GM12878 (cell line): ENCODE measurements around the gene CA14. TPM values are rescaled to one million over a fixed set of nuclear protein-coding genes. Genes with fewer than 3 reads are reported as not detected.

ENCODE experiments used
- ATAC-seq: fragments of 200-7000 bp; cut with Tn5 transposase; 3 replicates; pipeline ENCODE4 v1.9.1; 2020; ENCODE audit warnings: mild to moderate bottlenecking, moderate library complexity
- BruUV-seq: library from RNA; stranded (reverse); fragments of 400-500 nt; replicated peaks from 2 replicates; lab custom pipeline; 2021; lab: Mats Ljungman, UMichigan
- CTCF ChIA-PET: fragments of 300-600 bp; sonication (Branson Sonifier 250); formaldehyde crosslinking; extraction: SDS; loops from one replicate; lab custom pipeline; 2021; ENCODE audit warnings: inconsistent platforms; lab: Yijun Ruan, JAX
- POLR2A ChIA-PET: fragments of 350-600 bp; formaldehyde crosslinking; extraction: SDS; loops from one replicate; lab custom pipeline; 2021; ENCODE audit warnings: inconsistent platforms; lab: Charles Lee
- RAD21 ChIA-PET: fragments of 300-600 bp; sonication (Branson Sonifier 250); formaldehyde crosslinking; loops from one replicate; lab custom pipeline; 2023; ENCODE audit warnings: antibody characterized with exemption; ENCODE audit not compliant: unreplicated experiment; lab: Charles Lee
- SMC1A ChIA-PET: fragments of 300-600 bp; sonication (Branson Sonifier 250); formaldehyde crosslinking; loops from one replicate; lab custom pipeline; 2023; ENCODE audit not compliant: unreplicated experiment, uncharacterized antibody; lab: Charles Lee
- DNase-seq: peaks from one replicate; pipeline ENCODE4 v3.0.0-alpha.2; 2011; ENCODE audit warnings: low read depth, low spot score
- FAIRE-seq: peaks from 3 replicates; lab custom pipeline; 2011; peaks lifted over from hg19 to GRCh38; lab: Jason Lieb, UNC
- H2AFZ ChIP-seq: 2 replicates; pipeline ENCODE4 v1.6.0; 2011; ENCODE audit warnings: low read depth, low read length, control low read depth; ENCODE audit not compliant: control insufficient read depth
- H3K27ac ChIP-seq: 2 replicates; pipeline ENCODE4 v1.5.1; 2011; ENCODE audit warnings: control low read depth; ENCODE audit not compliant: control insufficient read depth, insufficient read depth
- H3K27me3 ChIP-seq, 2 experiments: replicated peaks in 1 of 2; 2 replicates each; pipeline versions ENCODE4 v1.6.0 to v1.6.1; 2011; ENCODE audit warnings: low read length in 1 of 2; ENCODE audit not compliant: control insufficient read depth in 2 of 2, insufficient read depth in 2 of 2
- H3K36me3 ChIP-seq, 2 experiments: 2 replicates each; pipeline ENCODE4 v1.5.1; 2011; ENCODE audit warnings: low read length in 1 of 2; ENCODE audit not compliant: control insufficient read depth in 2 of 2, insufficient read depth in 2 of 2
- H3K4me1 ChIP-seq: 2 replicates; pipeline ENCODE4 v1.6.1; 2011; ENCODE audit warnings: mild to moderate bottlenecking, low read length, moderate library complexity, mixed read lengths; ENCODE audit not compliant: control insufficient read depth, insufficient read depth
- H3K4me2 ChIP-seq: 2 replicates; pipeline ENCODE4 v1.6.0; 2011; ENCODE audit warnings: control low read depth; ENCODE audit not compliant: control insufficient read depth, insufficient read depth
- H3K4me3 ChIP-seq: fragments of 200-600 bp; sonication (generic); 2 replicates; pipeline ENCODE4 v1.5.1; 2016
- H3K79me2 ChIP-seq: 2 replicates; pipeline ENCODE4 v1.6.0; 2011; ENCODE audit warnings: low read length; ENCODE audit not compliant: control insufficient read depth, insufficient read depth
- H3K9ac ChIP-seq: 2 replicates; pipeline ENCODE4 v1.8.0; 2011; ENCODE audit warnings: low read length, control low read depth, mixed read lengths; ENCODE audit not compliant: control insufficient read depth, insufficient read depth
- H3K9me3 ChIP-seq: replicated peaks from 3 replicates; pipeline ENCODE4 v1.5.1; 2011; ENCODE audit warnings: mild to moderate bottlenecking, low read length; ENCODE audit not compliant: control insufficient read depth, insufficient read depth
- H4K20me1 ChIP-seq: 2 replicates; pipeline ENCODE4 v1.6.0; 2011; ENCODE audit not compliant: control insufficient read depth, insufficient read depth
- EED ChIP-seq: sonication (generic); IDR thresholded peaks from 2 replicates; pipeline ENCODE4 v1.6.1; 2016; ENCODE audit warnings: antibody characterized with exemption, low read depth
- EZH2 ChIP-seq: IDR thresholded peaks from 2 replicates; pipeline ENCODE4 v1.6.1; 2012; ENCODE audit warnings: low read depth, mild to moderate bottlenecking, control low read depth, inconsistent platforms, low read length, borderline replicate concordance; ENCODE audit not compliant: control insufficient read depth
- NFXL1 ChIP-seq: fragments of 450-650 bp; IDR thresholded peaks from 2 replicates; pipeline ENCODE4 v1.6.1; 2017; ENCODE audit warnings: antibody characterized with exemption, mild to moderate bottlenecking, borderline replicate concordance
- NR2C1 ChIP-seq: fragments of 450-650 bp; IDR thresholded peaks from 2 replicates; pipeline ENCODE4 v1.6.1; 2017; ENCODE audit warnings: antibody characterized with exemption, mild to moderate bottlenecking, moderate library complexity
- POU2F2 ChIP-seq: IDR thresholded peaks from 3 replicates; pipeline ENCODE4 v1.6.1; 2011; ENCODE audit warnings: low read depth, mild to moderate bottlenecking, low read length, borderline replicate concordance
- RELA ChIP-seq: fragments of 450-650 bp; IDR thresholded peaks from 2 replicates; pipeline ENCODE4 v1.8.0; 2014; ENCODE audit warnings: borderline replicate concordance; ENCODE audit not compliant: partially characterized antibody
- SMAD5 ChIP-seq: IDR thresholded peaks from 2 replicates; pipeline ENCODE4 v1.6.1; 2016; ENCODE audit warnings: antibody characterized with exemption, low read depth
- SMC3 ChIP-seq: IDR thresholded peaks from 2 replicates; pipeline ENCODE4 v1.6.1; 2011; ENCODE audit warnings: low read length, improper control_type of control experiment, borderline replicate concordance
- WGBS: methylation state at CpG from one replicate; pipeline ENCODE4 v1.1.6; 2016; ENCODE audit warnings: low lambda C conversion rate; ENCODE audit not compliant: insufficient replicate concordance, insufficient coverage; ENCODE audit errors: missing lambda C conversion rate; 5-methylcytosine and 5-hydroxymethylcytosine counted together
- in situ Hi-C: fragments of 300-500 bp; cut with MboI; formaldehyde crosslinking; loops from 9 replicates; pipeline ENCODE4 v1.14.3; 2018; ENCODE audit warnings: mixed read lengths
- intact Hi-C: fragments of 100-400 bp; cut with micrococcal nuclease; formaldehyde crosslinking; loops from one replicate; pipeline ENCODE4 v1.14.2; 2022; ENCODE audit not compliant: unreplicated experiment
- polyA plus RNA-seq, 11 experiments: library from polyadenylated mRNA; depleted of rRNA in 4 of 11; unstranded in 6 of 11; stranded (reverse) in 5 of 11; fragments of >200 nt; fragmentation: Nextera tagmentation in 4 of 11; fragmentation: Illumina TruSeq in 1 of 11; extraction: Ambion mirVana in 4 of 11; extraction: Trizol in 1 of 11; gene quantifications; 1 replicate in 1 of 11; 2 replicates in 10 of 11; pipeline versions ENCODE4 v1.2.1 to v1.2.3, GENCODE V29; 2011 to 2016; ENCODE audit warnings: inconsistent platforms in 2 of 11, missing spikeins in 2 of 11, low read depth in 1 of 11
- total RNA-seq, 4 experiments: library from RNA; depleted of rRNA in 3 of 4; stranded (reverse); fragments of >200 nt in 3 of 4; fragmentation: Illumina TruSeq in 1 of 4; extraction: Trizol in 1 of 4; gene quantifications; 2 replicates each; pipeline versions ENCODE4 v1.2.1 to v1.2.3, GENCODE V29; 2013 to 2021
- TF ChIP-seq, protein P1 (sequence below): IDR thresholded peaks from 2 replicates; pipeline ENCODE4 v1.6.1; 2012; ENCODE audit warnings: mild to moderate bottlenecking, low read depth, low read length
- TF ChIP-seq, protein P2 (sequence below): fragments of 450-650 bp; formaldehyde crosslinking; IDR thresholded peaks from 2 replicates; pipeline ENCODE4 v1.5.0; 2022; ENCODE audit warnings: mild to moderate bottlenecking, missing genetic modification characterization
- TF ChIP-seq, protein P3 (sequence below): fragments of 150-350 bp; IDR thresholded peaks from 2 replicates; pipeline ENCODE4 v1.6.1; 2014; ENCODE audit warnings: mild to moderate bottlenecking, low read depth, low read length

Gene CA14
- total and polyA plus RNA-seq, 10 of the 15 experiments (the other 5 are each of a cell fraction or from before 2014, with no cell fraction given) = 0.11 to 0.35 (median 0.29) TPM; not detected in 6

DNA sequence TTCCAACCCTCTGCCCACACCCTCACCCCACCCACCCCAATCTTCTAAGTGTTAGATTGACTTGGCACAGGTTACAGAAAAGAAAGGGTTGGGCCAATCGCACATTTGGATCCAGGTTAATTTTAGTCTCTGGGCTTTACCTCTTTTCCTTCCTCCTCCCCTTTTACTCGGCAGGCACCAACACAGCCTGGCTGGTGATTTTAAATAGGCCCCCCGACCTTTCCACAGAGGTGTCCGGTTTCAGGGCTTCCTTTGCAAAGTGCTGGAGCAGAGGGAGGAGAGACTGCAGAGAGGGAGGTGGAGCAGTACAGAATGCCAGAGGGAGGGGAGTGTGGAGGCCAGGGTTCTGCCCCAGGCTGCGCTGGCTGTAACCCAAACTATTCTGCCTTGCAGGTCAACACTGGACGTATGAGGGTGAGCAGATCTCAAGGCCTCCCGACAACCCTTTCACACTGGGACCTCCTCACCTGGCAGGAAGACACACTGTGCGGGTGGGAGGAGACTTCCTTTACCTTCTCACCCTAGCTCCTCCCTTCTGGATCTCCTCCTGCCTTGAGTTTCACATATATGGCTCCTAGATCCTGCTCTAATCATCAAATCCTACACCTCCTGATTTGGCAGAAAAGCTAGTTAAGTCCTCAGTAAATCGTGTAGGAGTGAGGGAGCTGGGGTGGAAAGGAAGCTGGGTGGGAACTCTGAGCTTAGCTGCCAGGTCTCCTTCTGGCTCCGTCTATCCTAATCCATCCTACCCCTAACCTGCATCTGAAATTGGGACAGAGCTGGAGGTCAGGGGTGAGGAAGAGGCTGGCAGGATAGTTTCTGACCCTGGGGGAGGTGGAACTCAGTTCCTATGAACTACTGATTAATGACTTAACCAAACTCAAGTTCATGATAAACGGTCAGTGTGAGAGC is 2.4 kb downstream of the CA14 start:
- TF ChIP-seq EED (no peak), SMC3 (no peak), NR2C1 (no peak), SMAD5 (no peak), RELA (no peak), NFXL1 (no peak), EZH2 (no peak), POU2F2 (no peak)
- TF ChIP-seq, protein P1, sequence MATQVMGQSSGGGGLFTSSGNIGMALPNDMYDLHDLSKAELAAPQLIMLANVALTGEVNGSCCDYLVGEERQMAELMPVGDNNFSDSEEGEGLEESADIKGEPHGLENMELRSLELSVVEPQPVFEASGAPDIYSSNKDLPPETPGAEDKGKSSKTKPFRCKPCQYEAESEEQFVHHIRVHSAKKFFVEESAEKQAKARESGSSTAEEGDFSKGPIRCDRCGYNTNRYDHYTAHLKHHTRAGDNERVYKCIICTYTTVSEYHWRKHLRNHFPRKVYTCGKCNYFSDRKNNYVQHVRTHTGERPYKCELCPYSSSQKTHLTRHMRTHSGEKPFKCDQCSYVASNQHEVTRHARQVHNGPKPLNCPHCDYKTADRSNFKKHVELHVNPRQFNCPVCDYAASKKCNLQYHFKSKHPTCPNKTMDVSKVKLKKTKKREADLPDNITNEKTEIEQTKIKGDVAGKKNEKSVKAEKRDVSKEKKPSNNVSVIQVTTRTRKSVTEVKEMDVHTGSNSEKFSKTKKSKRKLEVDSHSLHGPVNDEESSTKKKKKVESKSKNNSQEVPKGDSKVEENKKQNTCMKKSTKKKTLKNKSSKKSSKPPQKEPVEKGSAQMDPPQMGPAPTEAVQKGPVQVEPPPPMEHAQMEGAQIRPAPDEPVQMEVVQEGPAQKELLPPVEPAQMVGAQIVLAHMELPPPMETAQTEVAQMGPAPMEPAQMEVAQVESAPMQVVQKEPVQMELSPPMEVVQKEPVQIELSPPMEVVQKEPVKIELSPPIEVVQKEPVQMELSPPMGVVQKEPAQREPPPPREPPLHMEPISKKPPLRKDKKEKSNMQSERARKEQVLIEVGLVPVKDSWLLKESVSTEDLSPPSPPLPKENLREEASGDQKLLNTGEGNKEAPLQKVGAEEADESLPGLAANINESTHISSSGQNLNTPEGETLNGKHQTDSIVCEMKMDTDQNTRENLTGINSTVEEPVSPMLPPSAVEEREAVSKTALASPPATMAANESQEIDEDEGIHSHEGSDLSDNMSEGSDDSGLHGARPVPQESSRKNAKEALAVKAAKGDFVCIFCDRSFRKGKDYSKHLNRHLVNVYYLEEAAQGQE = no peak
- TF ChIP-seq, protein P2, sequence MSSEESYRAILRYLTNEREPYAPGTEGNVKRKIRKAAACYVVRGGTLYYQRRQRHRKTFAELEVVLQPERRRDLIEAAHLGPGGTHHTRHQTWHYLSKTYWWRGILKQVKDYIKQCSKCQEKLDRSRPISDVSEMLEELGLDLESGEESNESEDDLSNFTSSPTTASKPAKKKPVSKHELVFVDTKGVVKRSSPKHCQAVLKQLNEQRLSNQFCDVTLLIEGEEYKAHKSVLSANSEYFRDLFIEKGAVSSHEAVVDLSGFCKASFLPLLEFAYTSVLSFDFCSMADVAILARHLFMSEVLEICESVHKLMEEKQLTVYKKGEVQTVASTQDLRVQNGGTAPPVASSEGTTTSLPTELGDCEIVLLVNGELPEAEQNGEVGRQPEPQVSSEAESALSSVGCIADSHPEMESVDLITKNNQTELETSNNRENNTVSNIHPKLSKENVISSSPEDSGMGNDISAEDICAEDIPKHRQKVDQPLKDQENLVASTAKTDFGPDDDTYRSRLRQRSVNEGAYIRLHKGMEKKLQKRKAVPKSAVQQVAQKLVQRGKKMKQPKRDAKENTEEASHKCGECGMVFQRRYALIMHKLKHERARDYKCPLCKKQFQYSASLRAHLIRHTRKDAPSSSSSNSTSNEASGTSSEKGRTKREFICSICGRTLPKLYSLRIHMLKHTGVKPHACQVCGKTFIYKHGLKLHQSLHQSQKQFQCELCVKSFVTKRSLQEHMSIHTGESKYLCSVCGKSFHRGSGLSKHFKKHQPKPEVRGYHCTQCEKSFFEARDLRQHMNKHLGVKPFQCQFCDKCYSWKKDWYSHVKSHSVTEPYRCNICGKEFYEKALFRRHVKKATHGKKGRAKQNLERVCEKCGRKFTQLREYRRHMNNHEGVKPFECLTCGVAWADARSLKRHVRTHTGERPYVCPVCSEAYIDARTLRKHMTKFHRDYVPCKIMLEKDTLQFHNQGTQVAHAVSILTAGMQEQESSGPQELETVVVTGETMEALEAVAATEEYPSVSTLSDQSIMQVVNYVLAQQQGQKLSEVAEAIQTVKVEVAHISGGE (CRISPR knock-in tag) = no peak
- TF ChIP-seq, protein P3, sequence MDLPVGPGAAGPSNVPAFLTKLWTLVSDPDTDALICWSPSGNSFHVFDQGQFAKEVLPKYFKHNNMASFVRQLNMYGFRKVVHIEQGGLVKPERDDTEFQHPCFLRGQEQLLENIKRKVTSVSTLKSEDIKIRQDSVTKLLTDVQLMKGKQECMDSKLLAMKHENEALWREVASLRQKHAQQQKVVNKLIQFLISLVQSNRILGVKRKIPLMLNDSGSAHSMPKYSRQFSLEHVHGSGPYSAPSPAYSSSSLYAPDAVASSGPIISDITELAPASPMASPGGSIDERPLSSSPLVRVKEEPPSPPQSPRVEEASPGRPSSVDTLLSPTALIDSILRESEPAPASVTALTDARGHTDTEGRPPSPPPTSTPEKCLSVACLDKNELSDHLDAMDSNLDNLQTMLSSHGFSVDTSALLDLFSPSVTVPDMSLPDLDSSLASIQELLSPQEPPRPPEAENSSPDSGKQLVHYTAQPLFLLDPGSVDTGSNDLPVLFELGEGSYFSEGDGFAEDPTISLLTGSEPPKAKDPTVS = no peak
- TF ChIP-seq, all 136 proteins: peak for 0
- no TSS peak for BruUV-seq
- H3K4me2 ChIP-seq = no peak overlapping the region
- DNase-seq = no peak
- CTCF ChIA-PET = interaction anchor here (0.6 to 5.8 kb wide), 3 partner anchors 8 to 36 kb away, joined by 3 to 27 read pairs (median 3); partner anchors contain the start of gene CIART
- H4K20me1 ChIP-seq = no peaks in the 10 kb centered on the region
- in situ Hi-C loops (loop anchor here (5.0 kb wide), 1 partner anchor 737 kb away; no protein-coding TSS in a partner anchor), intact Hi-C loops (loop anchor here (5.0 to 10.0 kb wide), 5 partner anchors 167 to 735 kb away; partner anchors contain the start of gene FALEC)
- H2AFZ ChIP-seq = no peak overlapping the region
- no peaks in the 10 kb centered on the region for H3K9me3 ChIP-seq
- SMC1A ChIA-PET = interaction anchor here (0.6 kb wide), 1 partner anchor 105 kb away, joined by 3 read pairs; no protein-coding TSS in a partner anchor
- no peak overlapping the region for H3K9ac ChIP-seq
- no peak for FAIRE-seq
- ATAC-seq = no peak
- POLR2A ChIA-PET = interaction anchor here (0.6 to 1.2 kb wide), 3 partner anchors 13 to 306 kb away, joined by 3 to 6 read pairs (median 5); partner anchors contain the start of gene C1orf54
- peaks cover 0 to 7% of the 10 kb centered on the region in 2 experiments; a peak in 2 of 4 replicates for H3K36me3 ChIP-seq
- no peak overlapping the region for H3K27ac ChIP-seq
- H3K27me3 ChIP-seq = no peaks in the 10 kb centered on the region; a peak in 2 of 4 replicates
- H3K79me2 ChIP-seq = no peaks in the 10 kb centered on the region
- 24% methylated on average over 11 of the region's 11 CpGs for WGBS
- no peak overlapping the region for H3K4me3 ChIP-seq
- H3K4me1 ChIP-seq = peaks cover 5% of the 10 kb centered on the region; the same call in 1 of the 2 replicates
- RAD21 ChIA-PET = interaction anchor here (1.5 kb wide), 1 partner anchor 21 kb away, joined by 4 read pairs; no protein-coding TSS in a partner anchor
